Stimulated activated CD4-positive, alpha-beta T cell treated with anti-CD3 and anti-CD28 coated beads, Interleukin-15, amount 100 ng/mL, for 1 hour (primary cell): ENCODE results near the gene GATAD2B.
"Not testable (repeated sequence)": the region's sequence is repeated elsewhere in the genome, so short reads cannot be mapped to it uniquely, and the experiment has no call there.

ENCODE experiments used
- DNase-seq, 2 donors: peaks; one replicate each; pipeline ENCODE4 v3.0.0-alpha.2; 2020; ENCODE audit warnings: low read depth in 1 of 2, low spot score in 1 of 2

GATAD2B gene

DNA sequence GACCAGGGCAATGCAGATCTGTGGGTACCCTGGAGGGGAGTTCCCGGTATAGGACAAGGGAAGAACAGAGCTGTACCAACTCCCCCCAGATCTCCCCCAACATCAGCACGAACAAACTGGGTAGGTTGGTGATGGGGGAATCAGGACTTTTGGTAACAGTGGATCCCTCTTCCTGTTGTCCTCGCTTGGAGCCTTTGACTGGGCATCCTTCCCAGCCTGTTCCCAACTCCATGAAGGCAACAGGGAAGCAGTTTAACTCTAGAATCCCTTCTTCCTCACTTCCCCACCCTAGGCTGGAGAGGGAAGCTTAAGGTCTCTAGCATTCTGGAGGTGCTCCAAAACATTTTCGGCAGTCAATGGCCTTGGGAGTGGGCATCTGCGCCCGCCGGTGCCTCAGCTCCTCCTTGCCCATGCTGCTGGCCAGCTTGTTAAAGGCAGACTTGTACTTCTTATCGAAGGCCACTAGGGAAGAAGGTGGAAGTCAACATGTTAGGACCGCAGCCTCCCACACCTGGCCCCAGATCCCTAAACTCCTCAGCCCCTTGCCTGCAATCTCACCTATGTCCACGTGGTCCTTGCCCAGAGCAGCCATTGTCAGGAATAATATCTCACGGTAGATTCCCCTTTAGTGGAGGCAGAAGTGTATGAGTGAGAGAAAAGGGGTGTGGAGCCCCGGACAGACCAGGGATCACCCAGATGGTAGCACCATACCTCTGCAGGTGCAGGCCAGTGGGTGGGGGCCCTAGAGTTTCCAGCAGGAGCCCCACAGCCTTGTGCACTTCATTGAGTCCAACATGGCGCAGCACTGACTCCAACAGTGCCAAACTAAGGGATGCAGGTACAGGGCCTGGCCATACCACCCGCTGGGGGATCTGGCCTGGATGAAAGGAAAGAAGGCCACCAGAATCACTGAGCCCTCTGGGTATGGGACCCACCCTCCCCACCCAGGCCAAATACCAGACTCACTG lies 7.5 kb upstream of the GATAD2B start:
- DNase-seq, result no peak

DNA sequence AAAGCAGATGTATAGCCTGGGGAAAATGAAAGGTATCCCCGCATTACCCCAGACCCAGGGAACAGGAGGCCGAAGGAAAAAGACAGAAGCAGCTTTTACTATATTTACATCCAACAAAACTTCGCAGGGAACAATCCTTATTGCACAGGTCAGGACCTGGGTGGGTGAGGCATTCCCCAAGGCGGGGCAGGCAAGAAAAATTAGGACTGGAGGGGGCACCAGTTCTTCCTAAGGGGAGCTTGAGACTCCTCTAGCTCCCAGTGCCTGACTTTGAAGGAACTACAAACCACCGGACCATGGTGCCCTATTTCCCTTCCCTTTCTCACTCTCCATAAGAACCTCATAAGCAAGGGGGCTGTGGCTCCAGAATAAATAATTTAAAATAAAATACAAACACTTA lies 6.7 kb upstream of the GATAD2B start:
- DNase-seq, result no peak

DNA sequence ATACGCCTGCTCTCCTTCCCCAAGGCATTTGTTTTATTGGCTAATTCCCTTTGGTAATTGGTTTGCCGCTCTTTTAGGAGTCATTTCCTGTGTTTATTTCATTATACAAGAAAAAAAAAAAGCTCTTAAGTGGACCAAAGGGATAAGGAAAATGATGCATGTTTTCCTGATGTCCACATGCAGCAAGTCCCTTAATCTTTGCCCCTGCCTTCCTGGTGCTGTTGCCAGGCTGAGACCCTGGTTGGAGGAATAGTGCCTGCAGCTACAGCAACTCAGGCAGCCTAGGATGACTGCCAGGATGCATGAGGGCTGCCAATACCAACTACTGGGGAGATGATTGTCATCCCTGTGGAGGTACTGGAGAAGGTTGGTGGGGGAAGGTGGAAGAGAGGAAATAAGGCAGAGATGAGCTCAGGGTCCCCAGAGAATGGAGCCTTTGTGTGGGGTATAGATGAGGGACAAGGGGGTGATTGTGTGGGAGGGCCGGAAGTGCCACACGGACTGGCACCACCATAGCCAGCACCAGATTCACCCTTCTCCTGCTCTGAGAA lies 6.1 kb upstream of the GATAD2B start:
- no peak for DNase-seq

DNA sequence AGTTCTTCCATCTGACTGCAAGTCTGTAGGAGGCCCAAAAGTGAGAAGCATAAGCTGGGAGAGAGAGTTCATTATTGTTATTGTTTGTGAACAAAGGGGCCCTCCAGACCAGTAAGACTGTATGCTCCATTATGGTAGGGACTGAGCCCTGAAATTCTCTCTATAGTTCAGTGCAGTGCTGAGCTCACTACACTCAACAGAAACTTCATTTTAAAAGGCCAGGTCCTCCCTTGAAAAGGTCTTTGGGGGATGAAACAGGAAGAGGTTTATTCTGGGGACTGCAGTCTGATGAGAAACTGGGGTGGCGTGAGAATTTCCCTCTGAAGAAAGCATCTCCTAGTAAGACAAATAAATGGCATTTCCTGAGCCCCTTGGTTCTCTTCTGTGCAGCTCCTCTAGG lies 5.5 kb upstream of the GATAD2B start:
- DNase-seq, result no peak

DNA sequence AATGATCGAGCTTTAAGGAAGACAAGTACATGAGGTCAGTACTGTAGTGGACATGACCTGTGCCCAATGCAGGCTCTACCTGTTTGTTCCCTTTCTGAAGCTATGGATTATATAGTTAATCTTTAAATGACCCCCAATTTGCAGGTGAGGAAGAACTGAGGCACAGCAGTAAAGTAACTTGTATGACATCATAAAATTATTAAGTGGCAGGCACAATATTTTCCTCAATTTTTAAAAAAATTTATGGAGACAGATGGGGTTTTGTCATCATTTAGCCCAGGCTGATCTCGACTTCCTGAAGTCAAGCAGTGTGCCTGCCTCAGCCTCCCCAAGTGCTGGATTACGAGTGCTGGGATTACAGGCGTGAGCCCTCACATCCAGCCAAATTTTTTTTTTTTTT lies 3.6 kb upstream of the GATAD2B start:
- DNase-seq, result no peak

DNA sequence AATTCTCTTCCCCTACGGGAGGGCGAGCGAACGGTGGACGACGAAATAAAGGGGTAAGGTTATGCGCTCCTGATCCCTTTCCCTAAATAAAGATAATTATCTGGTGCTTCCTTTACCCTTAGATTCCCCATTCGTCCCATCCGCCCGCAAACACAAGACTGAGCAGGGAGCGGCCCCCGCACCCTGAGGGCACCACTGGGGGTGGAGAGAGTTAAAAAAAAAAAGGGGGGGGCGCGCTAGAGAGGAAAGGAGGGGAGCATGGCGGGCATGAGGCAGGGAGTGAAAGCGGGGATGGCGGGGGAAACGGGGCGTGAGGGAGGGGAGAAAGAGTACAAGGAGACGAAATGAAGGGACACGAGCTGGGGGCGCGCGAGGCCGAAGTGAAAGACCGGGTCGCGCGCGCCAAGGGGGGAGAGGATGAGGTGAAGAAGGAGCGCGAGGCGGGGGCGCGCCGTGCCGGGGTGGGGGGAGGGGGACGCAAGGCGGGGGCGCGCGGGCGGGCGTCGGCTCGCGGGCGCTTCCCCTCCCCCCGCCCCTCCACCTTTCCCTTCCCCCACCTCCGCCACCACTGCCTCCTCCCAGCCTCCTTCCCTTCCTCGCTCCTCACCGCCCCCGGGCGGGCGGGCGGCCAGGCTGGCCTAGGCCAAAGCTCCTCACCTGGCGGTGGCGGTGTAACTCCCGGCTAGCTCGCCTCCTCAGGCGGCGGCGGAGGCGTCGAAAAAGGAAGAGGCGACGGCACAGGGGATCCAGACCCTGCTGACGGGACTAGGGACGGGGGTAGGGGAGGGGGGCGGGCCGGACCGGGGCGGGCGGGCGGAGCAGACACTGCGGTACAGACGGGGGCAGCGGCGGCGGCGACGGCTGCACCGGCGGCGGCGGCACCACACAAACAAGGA lies 448 bp downstream of the GATAD2B start:
- DNase-seq, result peak in 1 of 2 donors; percentile 54

DNA sequence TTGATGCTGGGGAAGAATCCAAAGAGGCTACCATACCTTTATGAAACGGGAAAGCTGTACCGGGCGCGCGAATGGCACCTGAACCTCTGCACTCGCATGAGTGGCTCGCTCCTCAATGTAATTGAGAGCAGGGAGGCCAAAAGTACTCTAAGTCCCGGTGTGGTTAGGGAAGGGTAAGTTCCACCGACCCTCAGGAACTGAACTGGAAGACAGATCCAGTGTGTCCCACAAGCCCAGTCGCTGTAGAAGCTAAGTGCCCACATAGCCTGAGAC lies 1.0 kb downstream of the GATAD2B start:
- DNase-seq, result no peak

DNA sequence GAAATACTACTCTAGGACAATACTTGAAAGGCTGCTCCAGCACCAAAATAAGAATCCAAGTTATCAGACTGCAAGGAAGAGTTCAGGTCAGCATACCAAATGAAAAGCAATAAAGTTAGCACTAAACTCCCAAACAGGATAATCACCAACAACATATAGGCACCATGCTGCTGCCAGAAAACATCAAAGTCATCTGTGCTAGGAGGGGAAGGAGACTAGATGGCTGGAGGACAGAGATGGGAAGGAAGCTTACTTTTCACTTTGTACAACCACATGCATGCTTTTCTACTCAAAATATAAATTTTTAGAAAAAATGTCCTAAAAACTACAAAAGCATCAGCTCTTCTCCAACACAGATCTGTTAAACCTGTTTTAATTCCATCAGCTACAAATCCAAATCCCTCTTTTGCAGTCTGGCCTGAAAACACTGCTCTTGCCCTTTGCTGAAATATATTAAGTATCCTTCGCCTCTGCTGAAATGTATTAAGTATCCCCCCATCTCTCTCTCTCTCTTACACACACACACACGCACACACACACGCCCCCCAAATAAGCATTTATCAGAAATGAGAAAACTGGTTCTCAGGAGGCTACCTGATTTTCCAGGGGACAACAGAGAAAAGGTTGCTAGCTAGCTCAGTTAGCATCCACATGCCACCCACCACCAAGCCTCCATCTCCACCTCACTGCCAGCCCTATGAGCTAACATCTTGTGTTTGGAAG lies 1.5 kb downstream of the GATAD2B start:
- DNase-seq, result no peak

DNA sequence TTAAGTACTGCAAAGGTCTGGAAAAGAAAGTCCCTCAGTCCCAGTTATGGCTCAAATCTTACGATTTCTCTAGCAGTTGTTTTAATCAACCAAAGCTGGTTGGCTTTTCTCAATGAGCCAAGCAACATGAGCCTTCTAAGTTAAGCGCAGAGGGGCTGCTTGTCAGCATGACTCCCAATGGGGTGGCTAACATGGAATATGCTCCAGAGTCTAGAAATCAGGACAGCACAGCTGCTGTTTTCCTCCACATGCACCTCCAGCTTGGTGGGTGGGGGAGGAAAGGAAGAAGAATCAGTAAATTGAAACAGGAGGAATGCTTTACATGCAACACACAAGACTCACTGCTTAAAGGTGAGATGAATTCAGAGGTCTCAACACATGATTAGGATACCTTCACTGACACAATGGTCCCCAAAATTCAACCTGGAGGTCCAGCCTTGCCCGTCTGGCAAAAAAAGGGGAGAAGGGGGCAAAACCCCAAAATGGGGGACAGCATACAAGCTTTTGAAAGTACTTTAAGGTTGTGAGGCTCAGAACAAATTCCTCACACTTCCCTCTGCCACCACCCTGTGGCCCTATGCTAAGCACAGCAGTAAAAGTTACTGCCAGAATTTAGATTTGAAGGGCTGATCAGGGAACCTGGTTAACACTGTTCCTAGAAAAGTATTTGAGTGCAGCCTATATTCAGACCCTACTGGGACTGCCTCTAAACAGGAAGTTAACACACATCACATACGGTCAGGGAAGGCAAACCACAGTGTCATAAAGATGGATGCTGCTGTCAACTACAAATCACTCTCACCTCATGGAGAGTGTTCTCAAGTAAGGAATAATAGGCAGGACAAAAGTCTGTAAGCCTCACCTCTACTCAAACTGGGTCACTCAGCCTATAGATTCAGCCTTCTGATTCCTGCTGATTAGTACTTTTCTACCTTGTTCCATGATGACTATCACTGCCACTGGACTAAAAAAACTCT lies 2.6 kb downstream of the GATAD2B start:
- no peak for DNase-seq

DNA sequence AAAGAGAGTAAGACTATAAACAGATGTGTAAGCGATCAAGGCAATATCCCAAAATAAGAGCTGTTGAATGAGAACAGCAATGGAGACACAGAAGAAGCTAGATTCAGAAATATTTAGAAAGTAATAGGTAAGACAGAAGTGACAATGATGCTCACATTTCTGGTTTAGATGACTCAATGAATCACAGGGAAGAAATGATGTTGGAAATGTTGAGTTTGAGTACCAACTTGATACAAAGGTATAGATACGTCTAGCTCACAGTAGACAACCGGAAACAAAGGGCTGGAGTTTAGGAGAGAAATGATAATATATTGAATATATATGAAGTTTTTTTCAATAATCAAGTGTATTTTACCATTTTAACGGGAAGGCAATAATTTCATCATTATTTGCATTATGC lies 6.5 kb downstream of the GATAD2B start:
- DNase-seq, result no peak

DNA sequence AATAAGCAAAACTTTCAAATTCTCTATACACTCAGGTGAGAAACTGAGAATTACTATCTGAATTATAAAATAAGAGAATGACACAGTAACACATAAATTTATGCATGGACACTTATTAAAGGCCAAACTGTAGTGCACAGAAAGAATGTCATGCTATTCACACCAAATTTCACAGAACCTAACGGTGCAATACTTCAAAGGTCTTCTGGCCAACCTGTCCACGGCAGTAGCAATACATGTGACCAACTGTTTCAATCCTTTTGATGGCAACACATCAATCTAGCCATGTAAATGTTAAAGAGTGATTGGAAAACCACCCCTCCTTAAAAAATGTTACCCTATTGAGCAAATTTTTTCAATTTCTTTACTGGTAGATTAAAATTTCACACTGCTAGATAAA lies 10.4 kb downstream of the GATAD2B start:
- DNase-seq, result no peak

DNA sequence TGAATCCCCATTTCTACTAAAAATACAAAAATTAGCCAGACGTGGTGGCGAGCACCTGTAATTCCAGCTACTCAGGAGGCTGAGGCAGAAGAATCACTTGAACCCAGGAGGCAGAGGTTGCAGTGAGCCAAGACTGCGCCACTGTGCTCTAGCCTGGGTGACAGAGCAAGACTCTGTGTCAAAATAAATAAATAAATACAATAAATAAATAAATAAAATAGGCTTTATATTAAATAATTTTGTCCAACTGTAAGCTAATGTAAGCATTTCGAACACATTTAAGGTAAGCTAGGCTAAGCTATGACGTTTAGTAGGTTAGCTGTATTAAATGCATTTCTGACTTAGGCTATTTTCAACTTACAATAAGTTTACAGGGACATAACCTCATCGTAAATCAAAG lies 12.2 kb downstream of the GATAD2B start:
- not testable (repeated sequence) for DNase-seq

DNA sequence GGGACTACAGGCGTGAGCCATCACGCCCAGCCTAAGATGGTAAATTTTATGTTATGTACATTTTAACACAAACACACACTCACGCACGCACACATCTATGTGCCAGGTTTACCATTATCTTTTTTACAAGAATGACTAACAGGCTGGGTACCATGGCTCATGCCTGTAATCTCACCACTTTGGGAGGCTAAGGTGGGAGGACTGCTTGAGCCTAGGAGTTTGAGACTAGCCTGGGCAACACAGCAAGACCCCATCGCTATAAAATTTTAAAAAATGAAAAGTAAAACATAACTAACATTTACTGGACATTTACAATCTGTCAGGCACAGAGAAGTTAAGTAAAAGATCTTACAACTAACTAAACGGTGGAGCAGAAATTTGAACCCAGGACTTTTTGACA lies 14.7 kb downstream of the GATAD2B start:
- no peak for DNase-seq

DNA sequence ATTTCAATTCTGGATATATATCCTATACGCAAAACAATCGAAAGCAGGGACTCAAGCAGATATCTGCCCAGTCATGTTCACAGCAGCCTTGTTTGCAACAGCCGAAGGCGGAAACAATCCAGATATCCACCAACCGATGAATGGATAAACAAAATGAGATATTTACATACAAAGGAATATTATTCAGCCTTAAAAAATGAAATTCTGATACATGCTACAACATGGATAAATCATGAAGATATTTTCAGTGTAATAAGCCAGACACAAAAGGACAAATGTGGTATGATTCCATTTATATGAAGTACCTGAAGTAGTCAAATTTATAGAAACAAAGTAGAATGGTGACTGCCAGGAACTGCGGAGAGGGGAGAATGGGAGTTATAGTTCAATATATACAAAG lies 15.6 kb downstream of the GATAD2B start:
- no peak for DNase-seq

DNA sequence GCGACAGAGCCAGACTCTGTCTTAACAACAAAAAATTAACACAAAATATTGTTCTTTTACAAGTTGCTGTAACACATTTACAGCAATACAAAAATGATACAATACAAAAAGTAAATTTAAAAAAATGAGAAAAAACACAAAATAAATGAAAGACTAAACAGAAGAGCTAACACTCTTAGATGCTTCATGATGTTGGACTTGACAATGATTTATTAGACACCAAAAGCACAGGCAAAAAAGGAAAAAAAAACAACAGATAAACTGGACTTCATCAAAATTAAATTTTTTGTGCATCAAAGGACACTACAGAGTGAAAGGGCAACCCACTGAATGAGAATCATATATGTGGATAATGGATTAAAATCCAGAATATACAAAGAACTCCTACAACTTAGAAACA lies 16.4 kb downstream of the GATAD2B start:
- no peak for DNase-seq

DNA sequence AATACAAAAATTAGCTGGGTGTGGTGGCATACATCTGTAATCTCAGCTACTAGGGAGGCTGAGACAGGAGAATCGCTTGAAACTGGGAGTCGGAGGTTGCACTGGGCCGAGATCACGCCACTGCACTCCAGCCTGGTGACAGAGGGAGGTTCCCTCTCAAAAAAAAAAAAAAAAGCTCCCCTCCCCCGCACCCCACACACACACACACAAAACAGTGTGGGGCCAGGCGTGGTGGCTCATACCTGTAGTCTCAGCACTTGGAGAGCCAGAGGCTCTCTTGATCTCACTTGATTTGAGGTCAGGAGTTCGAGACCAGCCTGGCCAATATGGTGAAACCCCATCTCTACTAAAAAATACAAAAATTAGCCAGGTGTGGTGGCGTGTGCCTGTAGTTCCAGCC lies 16.9 kb downstream of the GATAD2B start:
- DNase-seq, result not testable (repeated sequence)

DNA sequence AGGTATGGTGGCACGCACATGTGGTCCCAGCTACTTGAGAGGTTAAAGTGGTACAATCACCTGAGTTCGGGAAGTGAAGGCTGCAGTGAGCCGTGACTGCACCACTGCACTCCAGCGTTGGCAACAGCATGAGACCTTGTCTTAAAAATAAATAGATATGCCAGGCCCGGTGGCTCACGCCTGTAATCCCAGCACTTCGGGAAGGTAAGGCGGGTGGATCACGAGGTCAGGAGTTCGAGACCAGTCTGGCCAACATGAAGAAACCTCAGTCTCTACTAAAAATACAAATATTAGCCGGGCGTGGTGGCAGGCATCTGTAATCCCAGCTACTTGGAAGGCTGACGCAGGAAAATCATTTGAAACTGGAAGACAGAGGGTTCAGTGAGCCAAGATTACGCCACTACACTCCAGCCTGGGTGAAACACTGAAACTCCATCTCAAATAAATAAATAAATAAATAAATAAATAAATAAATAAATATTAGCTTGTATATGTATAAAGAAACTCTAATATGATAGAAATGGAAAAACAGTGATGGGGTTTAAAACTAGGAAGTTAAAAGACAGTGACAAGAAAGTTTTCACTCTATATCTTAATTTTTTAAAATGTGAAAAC lies 18.8 kb downstream of the GATAD2B start:
- DNase-seq, result no peak

DNA sequence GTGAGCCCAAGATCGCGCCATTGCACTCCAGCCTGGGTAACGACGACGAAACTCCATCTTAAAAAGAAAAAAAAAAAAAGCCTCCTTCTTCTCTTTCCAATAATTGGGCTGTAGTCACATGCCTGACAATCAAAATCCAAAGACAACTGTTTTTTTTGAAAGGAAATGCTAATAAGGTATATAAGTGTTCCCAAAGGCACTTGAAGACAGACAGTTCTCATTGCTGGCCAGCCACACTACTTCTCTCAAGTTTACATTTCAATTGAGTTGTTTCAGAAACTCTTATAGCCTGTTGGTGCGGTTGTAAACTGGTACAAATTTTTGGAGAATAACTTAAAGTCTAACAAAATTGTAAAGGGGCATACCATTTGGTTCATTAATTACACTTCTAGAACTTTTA lies 23.3 kb downstream of the GATAD2B start:
- no peak for DNase-seq

DNA sequence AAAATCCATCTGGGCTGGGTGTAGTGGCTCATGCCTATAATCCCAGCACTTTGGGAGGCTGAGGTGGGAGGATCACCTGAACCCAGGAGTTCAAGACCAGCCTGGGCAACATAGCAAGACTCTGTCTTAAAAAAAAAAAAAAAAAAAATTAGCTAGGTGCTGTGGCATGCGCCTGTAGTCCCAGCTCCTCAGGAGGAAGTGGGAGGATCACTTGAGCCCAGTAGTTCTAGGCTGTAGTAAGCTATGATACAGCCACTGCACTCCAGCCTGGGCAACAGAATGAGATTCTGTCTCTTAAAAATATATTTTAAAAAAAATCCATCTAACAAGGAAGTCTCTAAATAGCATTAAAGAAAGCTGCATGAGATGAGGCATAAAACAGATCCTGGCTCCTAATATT lies 26.9 kb downstream of the GATAD2B start:
- not testable (repeated sequence) for DNase-seq

DNA sequence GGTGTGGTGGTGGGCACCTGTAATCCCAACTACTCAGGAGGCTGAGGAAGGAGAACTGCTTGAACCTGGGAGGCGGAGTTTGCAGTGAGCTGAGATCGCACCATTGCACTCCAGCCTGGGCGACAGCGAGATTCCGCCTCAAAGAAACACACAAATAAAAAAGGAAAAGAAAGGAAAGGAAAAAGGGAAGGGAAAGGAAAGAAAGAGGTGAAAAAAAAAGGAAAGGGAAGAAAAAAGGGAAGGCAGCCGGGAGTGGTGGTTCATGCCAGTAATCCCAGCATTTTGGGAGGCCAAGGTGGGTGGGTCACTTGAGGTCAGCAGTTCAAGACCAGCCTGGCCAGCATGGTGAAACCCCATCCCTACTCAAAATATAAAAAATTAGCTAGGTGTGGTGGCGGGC lies 31.7 kb downstream of the GATAD2B start:
- not testable (repeated sequence) for DNase-seq
